ENCODE measurements around the gene LACTBL1.

Gene LACTBL1

DNA sequence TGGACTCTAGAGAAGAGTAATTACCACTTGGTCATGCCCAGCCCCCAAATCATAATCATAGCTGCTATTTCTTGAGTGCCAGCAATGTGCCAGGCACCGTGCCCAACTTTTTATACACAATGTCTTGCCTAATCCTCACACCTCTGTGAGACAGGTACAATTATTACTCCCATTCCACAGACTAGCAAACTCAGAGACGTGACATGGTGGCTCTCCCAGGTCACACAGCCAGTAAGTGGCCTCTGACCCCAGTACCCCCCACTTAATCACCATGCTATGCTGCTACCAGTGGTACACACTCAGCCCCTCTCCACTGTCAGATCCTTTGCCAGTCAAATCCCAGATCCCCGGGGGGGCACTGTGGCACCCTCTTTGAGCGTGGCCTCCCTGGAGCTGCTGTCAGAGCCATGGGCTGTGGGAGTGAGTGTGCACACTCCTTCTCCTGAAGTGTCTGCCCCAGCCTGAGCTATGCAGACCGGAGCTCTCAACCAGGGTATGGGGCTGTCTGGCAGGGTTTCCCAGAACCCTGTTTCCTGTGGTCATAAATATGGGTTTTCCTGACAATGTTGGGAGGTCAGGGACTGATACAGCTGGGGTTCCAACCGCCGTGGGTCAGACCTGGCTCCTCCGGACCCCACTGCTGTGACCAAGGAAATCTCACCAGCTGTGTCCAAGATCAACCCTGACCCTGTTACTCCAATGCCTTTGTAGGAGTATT is 51.8 kb downstream of the LACTBL1 start:
- Histone ChIP-seq H3K36me3 (ENCODE audit: insufficient read depth, low read length) (no peaks in the 10 kb centered on the region), H3K4me1 (ENCODE audit: insufficient read depth, low read length) (peaks cover 9% of the 10 kb centered on the region), H3K27me3 (ENCODE audit: insufficient read depth, low read length) (no peaks in the 10 kb centered on the region), H2AFZ (ENCODE audit: low read depth, low read length) (no peak overlapping the region), H3K4me3 (ENCODE audit: low read length) (no peak overlapping the region), H3K9me3 (ENCODE audit: low read length) (peaks cover 2% of the 10 kb centered on the region)

DNA sequence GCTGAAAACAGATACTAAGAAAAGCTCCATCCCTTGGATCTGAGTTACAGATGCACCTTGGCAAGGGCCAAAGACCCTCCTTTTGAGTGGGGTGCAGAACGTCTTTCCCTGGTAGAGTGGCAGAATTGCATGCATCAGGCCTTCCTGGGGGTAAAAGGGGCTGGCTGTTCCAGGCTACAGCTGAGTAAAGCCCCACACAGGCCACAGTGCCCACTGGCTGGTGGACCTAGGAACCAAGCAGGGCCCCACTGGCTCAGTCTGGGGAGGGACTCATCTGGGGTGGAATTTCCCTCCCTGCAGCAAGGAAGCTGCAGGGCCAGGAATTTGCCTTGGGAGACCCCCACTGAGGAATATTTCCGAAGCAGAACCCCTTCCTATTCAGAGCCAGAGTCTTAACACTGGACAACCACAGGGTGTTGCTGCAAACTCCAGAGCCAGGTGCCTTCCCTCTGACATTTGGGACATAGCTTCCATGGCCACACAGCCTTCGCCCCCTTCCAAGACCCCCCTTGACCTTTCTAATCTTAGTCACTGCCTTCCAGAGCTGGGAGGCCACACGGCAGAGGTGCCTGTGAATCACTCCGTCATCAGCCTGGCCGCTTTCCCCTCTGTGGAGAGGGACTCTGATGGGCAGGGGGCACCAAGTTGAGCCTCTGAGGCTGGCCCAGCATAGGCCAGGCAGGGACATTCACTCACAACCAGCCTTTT is 52.5 kb downstream of the LACTBL1 start:
- H3K9me3 ChIP-seq (ENCODE audit: low read length) = peaks cover 2% of the 10 kb centered on the region
- no peak overlapping the region for H3K4me3 ChIP-seq (ENCODE audit: low read length)
- peaks cover 9% of the 10 kb centered on the region for H3K4me1 ChIP-seq (ENCODE audit: insufficient read depth, low read length)
- no peak overlapping the region for H2AFZ ChIP-seq (ENCODE audit: low read depth, low read length)
- peaks cover 6% of the 10 kb centered on the region for H3K36me3 ChIP-seq (ENCODE audit: insufficient read depth, low read length)
- no peaks in the 10 kb centered on the region for H3K27me3 ChIP-seq (ENCODE audit: insufficient read depth, low read length)

DNA sequence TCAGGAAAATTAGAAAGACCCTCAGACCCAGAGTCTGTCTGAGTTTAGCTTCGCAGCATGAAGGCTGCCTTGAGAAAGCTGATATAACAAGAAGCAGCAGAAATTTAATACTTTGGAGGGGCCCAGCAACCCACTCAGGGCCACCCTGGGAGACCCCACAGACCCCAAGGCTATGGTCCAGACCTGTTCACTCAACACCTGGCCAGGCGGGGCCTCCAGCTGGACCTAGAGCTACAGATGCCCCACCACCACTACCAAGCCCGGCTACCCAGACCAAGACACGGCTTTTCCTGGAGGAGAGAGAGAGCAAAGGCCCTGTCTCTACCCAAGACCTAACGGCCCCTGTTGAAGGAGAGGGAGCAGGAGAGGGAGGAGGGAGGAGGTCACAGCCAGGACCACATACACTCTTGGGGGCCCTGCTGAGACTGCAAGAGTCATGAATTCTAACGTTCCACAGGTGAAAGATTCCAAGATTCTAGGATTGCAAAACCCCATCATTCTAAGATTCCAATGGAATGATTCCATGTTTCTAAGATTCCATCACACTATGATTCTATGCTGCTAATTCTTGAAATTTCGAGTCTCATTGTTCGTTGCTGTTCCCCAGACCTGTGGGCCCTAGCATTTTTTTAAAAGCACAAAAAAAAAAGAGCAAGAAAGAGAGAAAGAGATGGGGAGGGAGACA is 53.2 kb downstream of the LACTBL1 start:
- H3K36me3 ChIP-seq (ENCODE audit: insufficient read depth, low read length) = peaks cover 10% of the 10 kb centered on the region
- H3K27me3 ChIP-seq (ENCODE audit: insufficient read depth, low read length) = no peaks in the 10 kb centered on the region
- peaks cover 2% of the 10 kb centered on the region for H3K9me3 ChIP-seq (ENCODE audit: low read length)
- no peak overlapping the region for H2AFZ ChIP-seq (ENCODE audit: low read depth, low read length)
- H3K4me1 ChIP-seq (ENCODE audit: insufficient read depth, low read length) = peaks cover 9% of the 10 kb centered on the region
- H3K4me3 ChIP-seq (ENCODE audit: low read length) = no peak overlapping the region

DNA sequence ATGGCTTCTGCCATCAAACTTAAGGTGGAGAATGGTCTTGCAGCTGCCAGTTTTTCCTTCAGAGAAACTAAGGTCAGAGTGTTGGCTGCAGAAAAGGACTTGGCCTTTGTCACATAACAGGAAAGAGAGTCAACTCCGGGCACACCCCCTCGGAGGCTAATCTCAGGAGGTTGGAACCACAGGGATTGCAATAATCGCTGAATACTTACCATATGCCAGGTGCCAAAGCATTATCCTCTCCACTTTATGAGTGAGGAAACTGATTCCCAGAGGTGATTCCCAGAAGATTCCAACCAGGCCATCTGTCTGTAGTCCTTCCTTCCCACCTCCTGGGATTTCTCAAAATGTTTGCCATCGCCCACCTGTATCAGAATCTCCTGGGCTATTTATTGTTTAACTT is 54.0 kb downstream of the LACTBL1 start:
- Histone ChIP-seq H3K9me3 (ENCODE audit: low read length) (peaks cover 2% of the 10 kb centered on the region), H3K4me1 (ENCODE audit: insufficient read depth, low read length) (peaks cover 9% of the 10 kb centered on the region), H2AFZ (ENCODE audit: low read depth, low read length) (no peak overlapping the region), H3K27me3 (ENCODE audit: insufficient read depth, low read length) (no peaks in the 10 kb centered on the region), H3K36me3 (ENCODE audit: insufficient read depth, low read length) (peaks cover 17% of the 10 kb centered on the region), H3K4me3 (ENCODE audit: low read length) (no peak overlapping the region)

DNA sequence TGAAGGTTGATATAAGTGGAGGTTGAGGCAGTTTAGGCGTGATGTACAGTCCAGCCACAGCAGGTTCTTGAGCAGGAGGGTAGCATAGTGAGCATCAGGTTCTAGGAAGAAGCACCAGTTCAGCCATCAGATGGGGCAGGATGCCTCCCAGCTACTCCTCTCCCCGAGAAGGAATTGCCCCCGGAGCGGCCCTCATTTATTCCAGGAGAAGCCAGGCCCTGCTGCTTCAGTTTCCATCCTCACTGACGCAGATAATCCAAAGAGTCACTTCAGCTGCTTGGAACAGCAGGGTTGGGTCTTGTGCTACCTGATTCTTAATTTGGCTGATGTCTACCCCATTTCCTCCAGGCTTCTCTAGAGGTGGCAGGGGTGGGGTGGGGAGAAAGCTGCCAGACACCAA is 54.7 kb downstream of the LACTBL1 start:
- Histone ChIP-seq H3K4me1 (ENCODE audit: insufficient read depth, low read length) (peaks cover 9% of the 10 kb centered on the region), H3K36me3 (ENCODE audit: insufficient read depth, low read length) (peaks cover 23% of the 10 kb centered on the region), H3K9me3 (ENCODE audit: low read length) (no peaks in the 10 kb centered on the region), H3K27me3 (ENCODE audit: insufficient read depth, low read length) (no peaks in the 10 kb centered on the region), H2AFZ (ENCODE audit: low read depth, low read length) (no peak overlapping the region), H3K4me3 (ENCODE audit: low read length) (no peak overlapping the region)

DNA sequence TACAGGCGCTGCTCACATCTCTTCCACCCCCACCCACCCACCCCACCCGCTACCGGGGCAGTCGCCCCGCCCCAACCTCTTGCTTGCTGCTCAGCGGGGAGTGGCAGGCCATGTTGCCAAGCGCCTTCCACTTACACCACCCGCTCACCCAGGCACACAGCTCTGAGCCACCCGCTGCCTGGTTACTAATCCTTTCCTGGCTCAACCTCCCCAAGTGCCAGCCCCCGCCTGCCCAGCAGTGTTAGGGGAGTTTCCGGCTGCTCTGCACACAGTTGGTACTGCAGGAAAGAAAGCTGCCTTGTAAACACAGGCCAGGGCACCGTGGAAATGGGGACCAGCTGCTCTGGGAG is 56.2 kb downstream of the LACTBL1 start:
- H2AFZ ChIP-seq (ENCODE audit: low read depth, low read length) = no peak overlapping the region

GRCh38 chr1:22915816-22916470 is 56.7 kb downstream of the LACTBL1 start:
- H2AFZ ChIP-seq (ENCODE audit: low read depth, low read length) = no peak overlapping the region
- no peaks in the 10 kb centered on the region for H3K27me3 ChIP-seq (ENCODE audit: insufficient read depth, low read length)
- no peak overlapping the region for H3K4me3 ChIP-seq (ENCODE audit: low read length)
- peaks cover 9% of the 10 kb centered on the region for H3K4me1 ChIP-seq (ENCODE audit: insufficient read depth, low read length)
- no peaks in the 10 kb centered on the region for H3K9me3 ChIP-seq (ENCODE audit: low read length)
- H3K36me3 ChIP-seq (ENCODE audit: insufficient read depth, low read length) = peaks cover 40% of the 10 kb centered on the region

More for the DNA sequence above, 56.2 kb downstream of the LACTBL1 start:
- peaks cover 36% of the 10 kb centered on the region for H3K36me3 ChIP-seq (ENCODE audit: insufficient read depth, low read length)
- peaks cover 9% of the 10 kb centered on the region for H3K4me1 ChIP-seq (ENCODE audit: insufficient read depth, low read length)
- no peak overlapping the region for H3K4me3 ChIP-seq (ENCODE audit: low read length)
- H3K27me3 ChIP-seq (ENCODE audit: insufficient read depth, low read length) = no peaks in the 10 kb centered on the region
- H3K9me3 ChIP-seq (ENCODE audit: low read length) = no peaks in the 10 kb centered on the region

GRCh38 chr1:22915231-22915630 is 57.4 kb downstream of the LACTBL1 start:
- H3K4me3 ChIP-seq (ENCODE audit: low read length) = no peak overlapping the region
- H3K4me1 ChIP-seq (ENCODE audit: insufficient read depth, low read length) = peaks cover 5% of the 10 kb centered on the region
- peaks cover 44% of the 10 kb centered on the region for H3K36me3 ChIP-seq (ENCODE audit: insufficient read depth, low read length)
- no peaks in the 10 kb centered on the region for H3K27me3 ChIP-seq (ENCODE audit: insufficient read depth, low read length)
- no peaks in the 10 kb centered on the region for H3K9me3 ChIP-seq (ENCODE audit: low read length)
- H2AFZ ChIP-seq (ENCODE audit: low read depth, low read length) = no peak overlapping the region

DNA sequence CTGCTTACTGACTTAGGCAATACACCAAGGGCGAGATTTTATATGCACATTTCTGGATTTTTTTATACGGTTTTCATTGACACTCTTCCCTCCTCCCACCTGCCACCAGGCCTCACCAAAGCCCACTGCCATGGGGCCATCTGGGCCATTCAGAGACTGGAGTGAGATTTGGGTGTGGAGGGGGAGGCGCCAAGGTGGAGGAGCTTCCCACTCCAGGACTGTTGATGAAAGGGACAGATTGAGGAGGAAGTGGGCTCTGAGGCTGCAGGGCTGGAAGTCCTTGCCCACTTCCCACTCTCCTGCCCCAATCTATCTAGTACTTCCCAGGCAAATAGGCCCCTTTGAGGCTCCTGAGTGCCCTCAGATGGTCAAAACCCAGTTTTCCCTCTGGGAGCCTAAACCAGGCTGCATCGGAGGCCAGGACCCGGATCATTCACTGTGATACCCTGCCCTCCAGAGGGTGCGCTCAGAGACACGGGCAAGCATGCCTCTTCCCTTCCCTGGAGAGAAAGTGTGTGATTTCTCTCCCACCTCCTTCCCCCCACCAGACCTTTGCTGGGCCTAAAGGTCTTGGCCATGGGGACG is 57.9 kb downstream of the LACTBL1 start:
- Histone ChIP-seq H2AFZ (ENCODE audit: low read depth, low read length) (no peak overlapping the region), H3K27me3 (ENCODE audit: insufficient read depth, low read length) (no peaks in the 10 kb centered on the region), H3K9me3 (ENCODE audit: low read length) (no peaks in the 10 kb centered on the region), H3K36me3 (ENCODE audit: insufficient read depth, low read length) (peaks cover 48% of the 10 kb centered on the region), H3K4me1 (ENCODE audit: insufficient read depth, low read length) (peaks cover 3% of the 10 kb centered on the region), H3K4me3 (ENCODE audit: low read length) (no peak overlapping the region)

DNA sequence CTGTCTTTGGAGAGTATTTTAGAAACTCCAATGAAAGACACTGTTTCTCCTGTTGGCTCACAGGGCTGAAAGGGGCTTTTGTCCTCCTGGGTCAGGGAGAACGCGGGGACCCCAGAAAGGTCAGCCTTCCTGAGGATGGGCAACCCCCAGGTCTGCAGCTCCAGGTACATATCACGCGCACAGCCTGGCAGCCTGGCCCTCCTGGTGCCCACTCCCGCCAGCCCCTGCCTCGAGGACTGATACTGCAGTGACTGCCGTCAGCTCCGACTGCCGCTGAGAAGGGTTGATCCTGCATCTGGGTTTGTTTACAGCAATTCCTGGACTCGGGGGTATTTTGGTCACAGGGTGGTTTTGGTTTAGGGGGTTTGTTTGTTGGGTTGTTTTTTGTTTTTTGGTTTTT is 58.5 kb downstream of the LACTBL1 start:
- H3K9me3 ChIP-seq (ENCODE audit: low read length) = no peaks in the 10 kb centered on the region

GRCh38 chr1:22913421-22914141 is 59.1 kb downstream of the LACTBL1 start:
- no peak overlapping the region for H3K4me3 ChIP-seq (ENCODE audit: low read length)

More for the DNA sequence above, 58.5 kb downstream of the LACTBL1 start:
- Histone ChIP-seq H3K4me1 (ENCODE audit: insufficient read depth, low read length) (peaks cover 3% of the 10 kb centered on the region), H2AFZ (ENCODE audit: low read depth, low read length) (no peak overlapping the region), H3K36me3 (ENCODE audit: insufficient read depth, low read length) (peaks cover 54% of the 10 kb centered on the region), H3K4me3 (ENCODE audit: low read length) (no peak overlapping the region), H3K27me3 (ENCODE audit: insufficient read depth, low read length) (no peaks in the 10 kb centered on the region)

GRCh38 chr1:22912311-22912710 is 60.4 kb downstream of the LACTBL1 start:
- Histone ChIP-seq H2AFZ (ENCODE audit: low read depth, low read length) (no peak overlapping the region), H3K4me1 (ENCODE audit: insufficient read depth, low read length) (peaks cover 2% of the 10 kb centered on the region), H3K27me3 (ENCODE audit: insufficient read depth, low read length) (no peaks in the 10 kb centered on the region), H3K4me3 (ENCODE audit: low read length) (no peak overlapping the region), H3K9me3 (ENCODE audit: low read length) (no peaks in the 10 kb centered on the region), H3K36me3 (ENCODE audit: insufficient read depth, low read length) (peaks cover 72% of the 10 kb centered on the region)

More at GRCh38 chr1:22913421-22914141, 59.1 kb downstream of the LACTBL1 start:
- Histone ChIP-seq H3K27me3 (ENCODE audit: insufficient read depth, low read length) (no peaks in the 10 kb centered on the region), H3K36me3 (ENCODE audit: insufficient read depth, low read length) (peaks cover 59% of the 10 kb centered on the region), H3K9me3 (ENCODE audit: low read length) (no peaks in the 10 kb centered on the region), H2AFZ (ENCODE audit: low read depth, low read length) (no peak overlapping the region), H3K4me1 (ENCODE audit: insufficient read depth, low read length) (peaks cover 3% of the 10 kb centered on the region)

Data from neuron (in vitro differentiated cells).